NCI-H146 (cell line): ENCODE measurements around the gene GRID1.

Source experiments
- DNase-seq: peaks from one replicate; lab custom pipeline; 2025; lab: John Stamatoyannopoulos, UW

Gene GRID1

DNA sequence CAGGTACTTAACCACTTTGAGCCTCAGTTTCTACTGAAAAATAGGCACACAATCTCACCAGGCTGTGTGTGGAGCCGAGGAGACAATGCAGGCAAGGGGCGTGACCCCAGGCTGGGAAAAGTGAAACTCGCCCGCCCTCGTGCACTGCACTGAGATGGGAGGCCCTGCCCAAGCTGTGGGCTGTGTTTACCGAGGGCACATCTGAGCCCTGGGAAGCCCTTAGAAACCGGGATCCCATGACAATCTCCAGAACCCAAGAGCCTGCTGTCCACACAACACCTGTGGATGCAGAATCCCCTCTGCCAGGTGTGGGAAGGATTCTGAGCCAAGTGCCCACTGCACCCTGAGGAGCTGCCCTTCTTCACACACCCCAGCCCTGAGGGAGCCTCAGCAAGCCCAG is 198.3 kb downstream of the GRID1 start:
- no peak for DNase-seq

DNA sequence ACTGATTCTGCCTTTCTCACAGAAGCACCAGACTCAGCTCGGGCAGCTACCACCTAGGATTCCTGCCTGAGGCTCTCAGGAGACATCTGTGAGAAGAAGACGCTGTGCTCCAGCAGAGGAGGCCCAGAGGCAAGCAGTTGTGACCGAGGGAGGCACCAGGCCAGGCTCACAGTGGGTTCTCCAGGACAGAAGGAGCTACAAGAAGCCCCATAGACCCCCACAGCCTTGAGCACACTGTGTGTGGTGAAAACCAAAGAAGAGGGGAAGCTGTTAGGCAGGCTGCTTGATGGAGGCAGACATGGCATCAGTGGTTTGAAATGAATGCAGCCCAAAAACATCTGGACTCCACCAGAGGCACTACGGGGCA is 198.8 kb downstream of the GRID1 start:
- no peak for DNase-seq

DNA sequence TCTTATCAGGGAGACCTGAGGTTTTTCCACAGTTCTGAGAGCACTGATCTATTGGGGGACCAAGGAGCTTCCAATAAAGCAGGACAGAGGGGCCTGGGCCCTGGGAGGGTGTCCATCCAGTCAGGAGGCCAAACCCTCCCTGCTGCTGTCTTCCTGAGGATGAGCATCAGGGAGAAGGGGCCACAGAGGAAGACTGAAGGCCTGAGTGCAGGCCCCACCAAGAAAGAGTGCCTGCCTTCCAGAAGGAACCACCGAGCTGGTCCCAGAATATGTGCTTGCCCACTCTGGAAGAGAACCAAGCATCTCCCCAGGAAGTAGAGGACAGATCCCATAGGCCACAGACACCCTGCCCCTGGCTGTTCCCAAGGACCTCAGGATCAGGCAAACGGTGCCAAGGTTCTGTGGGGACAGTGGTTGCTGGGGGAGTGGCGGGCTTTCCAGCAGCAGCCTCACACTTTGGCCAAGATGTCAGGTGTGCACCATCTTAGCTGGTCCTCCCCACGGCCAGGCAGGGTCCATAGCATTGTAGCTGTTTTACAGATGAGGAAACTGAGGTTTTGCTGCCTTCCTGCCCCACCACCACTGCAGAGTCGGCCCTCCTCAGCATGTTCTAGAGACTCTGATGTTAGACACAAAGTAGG is 199.4 kb downstream of the GRID1 start:
- no peak for DNase-seq

DNA sequence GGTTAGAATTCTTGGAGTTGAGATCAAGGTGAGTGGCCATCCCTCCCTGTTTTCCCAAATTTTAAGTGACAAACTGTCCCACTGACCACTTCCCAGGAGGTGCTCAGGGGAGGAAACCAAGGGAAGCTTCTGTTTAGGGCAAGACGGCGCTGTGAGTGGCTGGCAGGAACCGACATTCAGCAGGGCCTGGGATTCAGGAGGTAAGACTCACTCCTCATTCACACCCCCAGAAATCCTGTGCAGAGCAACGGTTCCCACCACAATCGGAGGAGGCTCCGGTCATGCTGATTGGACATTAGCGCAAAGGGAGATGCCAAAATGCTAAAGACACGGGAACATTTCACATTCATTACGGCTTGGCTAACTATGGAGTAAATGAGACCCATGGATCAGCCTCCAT is 200.9 kb downstream of the GRID1 start:
- DNase-seq: no peak

DNA sequence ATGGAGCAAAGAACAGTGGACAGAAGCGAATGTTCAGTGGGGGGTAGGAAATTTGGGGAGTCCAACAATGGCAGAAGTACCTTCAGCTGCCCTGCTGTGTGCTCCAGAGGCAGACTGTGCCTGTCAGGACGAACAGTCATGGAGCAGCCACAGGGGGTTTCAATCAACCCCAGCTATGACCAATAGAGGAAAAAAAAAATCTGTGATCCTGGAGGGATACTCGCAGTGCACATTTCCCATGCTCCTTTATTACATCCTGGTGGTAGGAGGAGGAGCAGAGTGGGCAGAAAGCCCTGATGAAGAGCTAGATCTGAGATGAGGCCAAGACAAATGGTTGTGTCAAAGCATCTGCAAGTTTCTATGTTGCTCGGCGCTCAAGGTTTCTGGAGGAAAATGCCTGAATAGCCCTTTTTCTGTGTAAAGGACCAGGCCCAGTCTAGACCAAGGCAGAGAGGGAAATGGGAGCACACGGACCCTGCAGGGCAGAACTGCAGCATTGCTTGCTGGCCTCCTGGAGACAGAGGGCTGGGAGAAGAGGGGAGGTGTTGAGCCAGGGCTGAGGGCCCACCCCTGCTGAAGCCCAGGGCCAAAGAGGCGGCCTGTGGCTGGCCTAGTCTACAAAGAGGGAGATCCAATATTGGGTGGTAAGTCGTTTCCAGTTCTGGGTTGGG is 201.5 kb downstream of the GRID1 start:
- DNase-seq: no peak

DNA sequence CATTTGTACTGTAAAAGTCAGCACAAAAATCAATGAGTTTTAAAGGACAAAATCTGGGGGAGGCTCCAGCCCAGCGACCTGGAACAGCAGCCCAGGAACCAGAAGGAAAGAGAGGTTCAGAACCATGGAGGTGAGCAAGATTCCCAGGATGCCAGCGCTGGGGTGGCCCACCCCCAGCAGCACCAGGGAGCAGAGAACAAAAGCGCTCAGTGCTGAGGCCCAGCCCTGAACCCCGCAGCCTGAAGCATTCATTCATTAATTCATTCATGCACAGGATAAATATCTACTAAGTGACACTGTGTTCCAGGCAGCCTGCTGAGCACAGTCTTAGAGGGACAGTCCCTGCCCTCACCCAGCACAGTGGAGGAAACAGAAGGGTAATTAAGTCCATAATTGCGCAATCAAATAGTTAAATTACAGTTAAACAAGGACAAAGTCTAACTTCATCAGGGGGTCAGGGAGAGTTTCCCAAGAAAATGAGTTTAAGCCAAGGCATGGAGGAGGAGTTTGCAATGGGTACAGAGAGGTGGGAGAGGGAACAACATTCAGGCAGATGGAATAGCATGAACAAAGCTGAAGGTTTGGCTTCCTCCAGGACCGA is 202.3 kb downstream of the GRID1 start:
- no peak for DNase-seq

DNA sequence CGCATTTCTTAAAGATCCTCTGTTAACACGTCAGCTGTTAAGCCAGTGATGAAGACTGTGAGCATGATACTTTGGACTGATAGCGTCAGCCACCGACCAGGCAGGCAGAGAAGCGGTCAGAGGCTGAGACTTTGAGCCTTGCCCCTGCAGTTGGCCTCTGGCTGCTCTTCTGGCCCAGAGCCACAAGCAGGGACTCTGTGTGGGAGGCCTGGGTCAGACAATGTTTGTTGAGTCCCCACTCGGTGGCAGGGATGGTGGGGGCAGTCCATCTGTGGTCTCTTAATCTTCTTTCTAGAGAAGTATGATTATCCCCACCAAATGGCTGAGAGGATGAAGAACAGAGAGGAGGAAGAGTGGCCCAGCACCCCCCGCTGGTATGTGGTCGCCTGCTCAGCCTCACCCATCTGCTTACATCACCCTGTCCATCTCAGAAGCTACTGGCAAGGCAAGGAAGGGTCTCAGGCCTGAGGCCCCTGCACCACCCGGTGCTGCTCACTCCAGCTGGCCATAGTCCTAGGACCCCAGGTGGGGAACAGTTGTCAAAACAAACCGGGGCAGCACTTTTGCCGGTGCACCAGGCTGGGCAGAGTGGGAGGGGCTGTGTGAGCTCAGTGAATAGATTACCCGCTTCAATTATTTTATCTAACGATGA is 202.9 kb downstream of the GRID1 start:
- no peak for DNase-seq

DNA sequence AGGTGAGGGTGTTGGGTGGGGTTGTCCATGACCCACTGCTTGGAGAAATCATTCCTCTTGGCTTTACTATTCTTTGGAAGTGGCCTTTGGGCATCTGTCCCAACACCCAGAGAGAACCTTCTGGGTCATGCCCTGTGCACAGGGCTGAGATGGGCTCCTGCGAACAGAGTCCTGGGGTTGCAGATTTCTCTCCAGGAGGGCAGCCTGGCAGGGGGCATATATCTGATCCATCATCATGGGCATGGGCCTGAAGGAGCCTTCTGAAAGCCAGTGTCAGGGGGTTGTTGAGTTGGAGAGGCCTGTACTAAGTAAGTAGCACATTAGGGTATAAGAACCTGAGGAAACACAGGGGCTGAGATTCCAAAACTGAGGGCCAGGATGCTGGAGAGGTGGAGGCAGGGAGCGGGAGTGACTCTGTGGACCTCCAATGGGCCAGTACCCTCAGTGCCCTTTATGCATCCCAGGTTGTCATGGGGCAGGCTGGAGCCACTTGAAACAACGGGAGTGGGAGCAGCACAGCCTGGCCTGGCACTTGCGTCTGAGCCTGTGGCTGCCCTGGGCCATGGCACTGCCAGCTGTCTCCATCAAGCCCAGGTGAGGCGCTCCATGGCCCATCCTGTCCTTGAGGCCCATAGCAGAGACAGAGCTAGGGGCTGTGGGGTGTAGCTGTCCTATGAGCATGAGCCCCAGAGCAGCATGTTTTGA is 203.7 kb downstream of the GRID1 start:
- DNase-seq: no peak

DNA sequence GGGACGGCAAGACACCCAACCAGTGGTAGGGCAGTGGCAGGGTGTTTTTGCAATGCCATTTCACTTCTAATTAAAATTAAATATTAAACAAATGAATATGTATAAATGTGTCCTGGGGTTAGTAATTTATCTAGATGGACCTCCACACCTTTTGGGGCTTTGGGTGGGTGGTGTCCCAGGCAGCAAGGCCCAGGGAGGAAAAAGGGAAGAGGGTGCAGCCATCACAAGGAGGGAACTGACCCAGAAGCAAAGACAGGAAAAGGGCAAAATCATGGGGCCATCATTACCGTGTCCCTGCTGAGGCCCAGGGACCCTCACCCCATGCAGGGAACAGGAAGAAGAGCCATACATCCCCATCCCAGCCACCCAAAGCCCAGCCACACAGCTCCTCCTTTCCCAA is 204.6 kb downstream of the GRID1 start:
- DNase-seq: no peak

DNA sequence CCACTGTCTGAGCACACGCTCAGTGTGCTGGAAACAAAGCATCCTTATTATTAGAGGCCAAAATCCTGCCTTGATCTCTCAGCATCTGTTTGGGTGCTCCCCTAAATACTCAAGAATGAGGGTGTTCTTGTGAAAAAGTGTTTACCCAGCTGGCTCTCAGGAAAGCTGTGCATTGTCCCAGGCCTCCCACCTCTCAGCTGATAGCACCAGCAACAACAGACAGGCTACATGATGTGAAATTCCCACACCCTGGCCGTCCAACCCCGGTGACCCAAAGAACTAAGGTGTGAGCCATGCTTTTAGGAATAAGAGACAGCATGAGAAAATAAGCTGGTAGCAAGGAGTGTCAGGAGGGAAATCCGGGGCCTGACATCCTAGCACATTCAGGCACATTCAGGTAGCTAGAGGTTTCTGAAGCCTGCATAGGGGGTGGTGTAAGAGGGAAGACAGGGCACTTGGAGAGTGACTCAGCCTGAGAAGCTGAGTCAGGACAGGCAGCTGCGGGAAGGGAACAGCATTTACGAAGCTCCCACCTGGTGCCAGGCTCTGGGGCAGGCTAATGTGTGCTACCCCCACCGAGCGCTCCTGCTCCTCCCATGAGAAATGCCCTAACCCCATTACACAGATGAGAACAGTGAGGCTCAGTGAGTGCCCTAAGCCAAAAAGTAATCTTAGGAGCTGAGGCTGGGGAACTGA is 205.6 kb downstream of the GRID1 start:
- peak; percentile 19 for DNase-seq

DNA sequence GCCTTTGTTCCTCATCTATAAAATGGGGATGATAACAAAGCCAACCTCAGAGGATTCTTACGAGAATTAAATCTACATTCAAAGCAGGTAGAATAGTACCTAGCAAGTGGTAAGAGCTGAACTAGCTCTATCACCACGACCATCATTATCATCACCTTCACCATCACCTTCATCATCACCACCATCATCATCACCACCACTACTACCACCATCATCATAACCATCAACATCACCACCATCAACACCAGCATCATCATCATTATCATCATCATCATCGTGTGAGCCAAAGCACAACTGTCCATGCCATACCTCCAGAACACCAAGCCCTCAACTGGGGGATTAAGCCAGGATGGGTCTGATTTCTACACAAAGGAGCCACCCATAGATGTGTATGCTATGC is 206.8 kb downstream of the GRID1 start:
- no peak for DNase-seq

DNA sequence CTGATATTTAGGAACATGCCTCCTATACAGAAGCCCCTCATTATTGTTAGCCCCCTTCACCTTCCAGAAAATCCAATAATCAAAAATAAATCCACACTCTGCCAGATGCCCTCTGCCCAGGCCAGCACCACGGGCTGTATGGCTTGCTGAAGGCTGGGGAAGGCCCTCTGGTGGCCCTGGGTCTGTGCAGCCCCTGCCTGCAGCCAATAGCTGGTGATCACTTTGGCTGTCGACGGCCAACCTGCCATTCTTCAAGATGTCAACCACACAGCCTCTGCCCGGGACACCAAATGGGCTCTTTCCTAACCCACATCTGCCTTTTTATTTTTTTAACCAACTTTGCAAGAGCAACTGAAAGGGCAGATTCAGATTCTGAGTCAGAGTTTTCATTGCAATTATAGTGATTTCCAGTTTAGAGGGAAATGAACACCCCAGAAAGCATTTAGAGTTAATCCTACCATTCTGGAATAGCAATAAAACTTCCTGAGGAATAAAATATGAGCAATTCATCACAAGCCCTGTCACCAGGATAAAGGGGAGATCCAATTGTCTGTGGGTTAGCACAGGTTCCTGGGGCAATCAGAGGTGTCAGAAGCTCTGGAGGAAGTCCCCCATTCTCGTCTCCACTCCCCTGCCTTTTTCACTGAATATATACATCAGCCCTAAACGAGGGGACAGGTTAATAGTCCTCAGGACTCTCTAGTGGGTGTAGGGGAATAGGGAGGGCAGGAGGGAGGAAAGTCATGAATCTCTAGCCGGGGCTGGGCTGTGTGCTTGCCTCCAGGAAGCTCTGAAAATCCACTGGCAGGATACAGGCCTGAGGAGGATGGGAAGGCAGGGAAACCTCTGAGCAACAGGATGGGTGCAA is 211.3 kb downstream of the GRID1 start:
- DNase-seq: no peak

DNA sequence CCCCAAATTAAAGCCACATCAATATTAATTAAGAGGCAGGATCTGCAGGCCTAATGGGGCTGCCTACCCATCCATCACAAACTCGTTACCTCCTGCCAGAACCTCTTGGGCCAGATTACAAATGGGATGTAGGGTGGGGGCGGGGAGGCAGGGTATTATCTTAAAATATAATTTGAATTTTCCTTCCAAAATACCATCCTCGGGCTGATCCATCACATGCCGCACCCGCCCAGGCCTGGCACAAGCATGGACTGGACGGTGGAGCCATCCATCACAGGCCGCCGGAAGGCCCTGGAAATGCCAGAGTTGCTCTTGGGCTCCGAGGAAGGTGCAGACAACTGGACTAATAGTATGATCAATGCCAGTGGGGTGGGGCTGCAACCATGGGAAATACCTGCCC is 212.8 kb downstream of the GRID1 start:
- no peak for DNase-seq

DNA sequence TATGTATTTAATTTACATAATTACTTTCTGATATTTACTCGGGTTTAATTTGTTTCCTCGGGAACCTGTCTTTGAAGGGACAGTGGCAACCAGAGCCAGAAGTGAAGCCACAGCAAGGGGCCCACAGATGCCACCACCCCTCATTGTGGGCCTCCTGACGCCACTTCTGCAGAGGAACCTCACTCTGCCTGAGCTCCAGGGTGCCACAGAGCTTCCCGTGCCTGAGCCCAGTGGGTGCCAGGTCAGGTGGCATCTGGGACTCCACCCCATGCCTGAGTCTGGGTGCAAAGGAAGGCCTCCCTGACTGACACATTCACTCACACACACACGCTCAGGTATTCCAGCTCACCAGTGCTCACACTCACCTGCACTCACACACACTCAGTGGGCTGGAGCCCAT is 213.7 kb downstream of the GRID1 start:
- no peak for DNase-seq

DNA sequence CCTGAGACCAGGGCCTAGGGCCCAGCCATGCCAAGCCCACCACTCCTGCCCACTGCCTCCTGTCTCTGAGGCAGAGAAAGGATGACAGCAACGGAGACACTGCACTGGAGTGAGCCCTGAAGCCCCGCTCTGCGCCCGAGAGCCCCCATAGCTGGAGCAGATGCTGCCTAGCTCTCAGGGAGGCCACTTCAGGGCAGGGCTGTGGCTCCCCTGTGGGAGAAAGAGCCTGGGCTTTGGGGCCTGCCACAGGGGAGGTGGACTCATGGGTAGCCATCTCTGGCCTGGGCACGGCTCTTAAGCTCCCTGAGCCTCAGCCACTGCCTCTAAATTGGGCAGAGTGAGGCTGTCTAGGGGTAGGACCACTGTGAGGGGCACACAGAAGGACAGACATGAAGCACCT is 214.2 kb downstream of the GRID1 start:
- no peak for DNase-seq

DNA sequence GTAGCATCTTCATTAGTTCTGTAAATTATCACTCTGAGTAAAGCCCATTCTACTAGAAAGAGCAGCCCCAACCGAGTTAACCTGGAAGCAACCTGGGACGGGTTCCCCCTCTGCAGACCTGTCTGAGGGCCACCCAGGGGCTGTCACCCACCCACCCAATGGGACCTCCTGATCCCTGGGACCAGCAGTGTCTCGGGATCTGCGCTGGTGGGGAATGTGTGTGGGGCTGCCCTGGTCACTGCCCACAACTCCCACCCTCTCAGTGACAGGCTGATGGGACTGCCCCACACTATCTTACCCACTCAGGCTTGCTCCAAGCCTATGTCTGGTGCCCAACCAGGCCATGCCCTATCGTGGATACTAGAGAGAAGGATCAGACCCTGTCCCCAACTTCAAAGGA is 215.0 kb downstream of the GRID1 start:
- no peak for DNase-seq

DNA sequence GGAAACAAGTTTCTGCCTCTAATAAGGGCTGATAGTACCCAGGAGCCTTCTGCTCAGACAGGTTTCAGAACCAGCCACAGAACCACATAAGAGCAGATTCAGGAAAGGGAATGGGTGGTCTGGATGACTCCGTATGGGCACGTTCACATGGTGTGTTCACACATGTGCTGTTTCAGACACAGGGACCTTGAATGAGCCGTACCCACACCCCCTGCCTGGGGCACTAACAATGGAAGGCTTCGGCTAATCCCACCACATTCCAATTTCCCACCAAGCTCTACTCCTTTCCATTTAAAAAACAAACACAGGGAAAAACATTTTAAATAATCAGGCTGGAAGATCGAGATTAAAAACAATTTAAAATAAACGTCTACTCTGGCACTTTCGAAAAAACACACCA is 217.3 kb downstream of the GRID1 start:
- DNase-seq: no peak

DNA sequence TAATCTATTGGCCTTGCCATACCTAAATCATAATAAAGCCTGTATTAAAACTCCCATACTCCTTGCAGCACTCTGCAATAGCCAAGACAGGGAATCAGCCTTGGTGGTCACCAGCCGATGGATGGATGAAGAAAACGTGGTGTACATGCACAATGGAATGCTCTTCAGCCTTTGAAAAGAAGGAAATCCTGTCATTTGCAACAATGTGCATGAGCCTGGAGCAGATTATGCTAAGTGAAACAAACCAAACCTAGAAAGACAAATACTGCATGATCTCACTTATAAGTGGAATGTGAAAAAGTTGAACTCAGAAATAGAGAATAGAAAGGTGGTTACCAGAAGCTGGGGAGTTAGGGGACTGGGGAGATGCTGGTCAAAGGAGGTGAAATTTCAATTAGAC is 218.5 kb downstream of the GRID1 start:
- DNase-seq: no peak

DNA sequence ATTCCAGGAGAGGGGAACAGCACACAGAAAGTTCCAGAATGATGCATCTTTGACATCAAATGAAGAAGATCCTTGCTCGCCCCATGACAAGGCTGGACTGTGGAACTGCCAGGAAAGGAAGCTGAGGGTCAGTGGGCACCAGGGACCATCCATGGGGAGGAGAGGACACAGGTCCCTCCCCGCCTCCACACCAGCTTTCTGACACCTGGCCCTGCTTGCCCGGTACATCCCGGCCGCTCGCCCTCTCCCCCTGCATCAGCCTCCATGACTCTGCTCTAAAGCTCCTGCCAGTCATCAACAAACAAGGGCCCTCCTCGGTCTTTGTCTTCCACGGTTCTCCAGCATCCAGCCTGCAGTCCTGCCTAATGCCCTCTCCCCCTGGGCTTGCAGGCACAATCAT is 222.3 kb downstream of the GRID1 start:
- DNase-seq: no peak

DNA sequence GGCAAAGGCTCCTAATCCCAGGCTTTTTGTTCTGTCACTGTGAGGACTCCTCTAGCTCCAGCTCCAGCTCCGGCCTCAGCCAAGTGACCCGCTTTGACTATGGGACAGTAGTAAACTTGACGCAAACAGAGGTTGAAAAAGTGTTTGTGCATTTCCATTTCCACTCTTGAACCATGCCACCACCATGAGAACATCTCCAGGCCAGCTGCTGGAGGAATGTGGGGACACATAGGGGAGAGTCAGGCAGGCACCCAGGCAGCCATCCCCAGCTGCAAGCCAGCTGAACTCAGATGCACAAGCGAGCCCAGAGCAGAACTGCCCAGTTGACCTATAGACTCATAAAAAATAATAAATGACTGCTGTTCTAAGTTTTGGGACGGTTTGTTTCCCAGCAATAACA is 224.7 kb downstream of the GRID1 start:
- no peak for DNase-seq

DNA sequence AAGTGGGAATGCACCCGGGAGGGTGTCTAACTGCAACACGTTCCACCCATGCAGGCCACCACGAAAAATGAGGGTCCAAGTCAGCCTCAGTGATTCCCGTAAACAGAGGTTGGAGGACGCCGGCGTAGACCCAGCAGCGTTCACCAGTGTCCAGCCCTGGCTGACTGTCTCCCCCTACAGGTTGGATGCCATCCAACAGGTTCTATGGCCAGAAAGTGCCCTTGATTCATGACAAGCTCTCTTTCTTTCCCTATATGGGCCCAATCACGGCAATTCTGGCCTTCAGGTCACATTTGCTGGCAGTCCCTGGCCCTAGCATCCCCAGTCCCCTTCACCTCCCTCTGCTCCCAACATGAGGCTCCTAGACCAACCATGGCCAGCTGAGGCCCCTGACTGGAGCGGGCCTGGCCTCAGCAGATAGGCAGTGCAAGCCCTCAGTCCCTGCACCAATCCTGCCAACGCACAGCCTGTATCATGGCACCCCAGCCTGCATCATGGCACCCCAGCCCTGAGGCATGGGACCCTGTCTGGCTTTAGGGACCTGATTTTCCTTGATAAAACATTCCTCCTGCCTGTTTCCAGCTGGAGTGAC is 227.4 kb downstream of the GRID1 start:
- peak; percentile 14 for DNase-seq
